Panc1 (cell line): ENCODE data around the gene USH1G.

Source experiments
- CTCF ChIP-seq: fragments of 450-650 bp; IDR thresholded peaks from 2 replicates; pipeline ENCODE4 v1.5.1; 2017; ENCODE audit warnings: mild to moderate bottlenecking
- POLR2AphosphoS5 ChIP-seq: IDR thresholded peaks from 2 replicates; pipeline ENCODE4 v1.6.1; 2012; ENCODE audit warnings: mild to moderate bottlenecking, low read depth, low read length, moderate library complexity
- REST ChIP-seq, 2 experiments: IDR thresholded peaks; 2 replicates each; pipeline ENCODE4 v1.6.1; 2011 to 2012; ENCODE audit warnings: low read depth in 2 of 2, control low read depth in 1 of 2, low read length in 1 of 2, mild to moderate bottlenecking in 1 of 2, moderate library complexity in 1 of 2; ENCODE audit not compliant: insufficient read depth in 1 of 2
- SIN3A ChIP-seq: IDR thresholded peaks from 2 replicates; pipeline ENCODE4 v1.6.1; 2012; ENCODE audit warnings: low read depth, mild to moderate bottlenecking, low read length, moderate library complexity, borderline replicate concordance; ENCODE audit not compliant: insufficient read depth
- TCF7L2 ChIP-seq: IDR thresholded peaks from 2 replicates; pipeline ENCODE4 v1.6.1; 2011; ENCODE audit warnings: mild to moderate bottlenecking, low read depth, low read length, inconsistent platforms

GRCh38 chr17:74883241-74883745 is 39.8 kb downstream of the USH1G start:
- TF ChIP-seq SIN3A (no peak), CTCF (no peak), POLR2AphosphoS5 (no peak), REST (IDR thresholded peaks at IDR 0.05; ENCODE audit: insufficient read depth in 1 of 2, low read depth in 2 of 2, low read length in 1 of 2) (no peak), TCF7L2 (no peak)
